ENCODE results near the gene PLEKHB1. TPM values are rescaled to one million over a fixed set of nuclear protein-coding genes. Genes with fewer than 3 reads are reported as not detected.
"Not testable (repeated sequence)": the region's sequence is repeated elsewhere in the genome, so short reads cannot be mapped to it uniquely, and the experiment has no call there.

PLEKHB1 gene
- total RNA-seq, 4 donors from 2014 or later: 7.2 to 23.5 (median 9.6) TPM

- intact Hi-C loops (cut with DNase I; ENCODE audit: low total_unique reads) (no loop called here), in situ Hi-C loops (cut with MboI; ENCODE audit: low pct_ligation_motif_present in 1 of 4, low pct_unique_long_range_greater_than_20kb in 1 of 4, low sequenced_read_pairs in 3 of 4) (no loop called here)
- no peak for TF ChIP-seq POLR2A (IDR thresholded peaks at IDR 0.05)
- no peak for TF ChIP-seq POLR2AphosphoS5 (IDR thresholded peaks at IDR 0.05)
- no peak for TF ChIP-seq EP300 (IDR thresholded peaks at IDR 0.05; ENCODE audit: low read depth)
- TF ChIP-seq, protein P1, sequence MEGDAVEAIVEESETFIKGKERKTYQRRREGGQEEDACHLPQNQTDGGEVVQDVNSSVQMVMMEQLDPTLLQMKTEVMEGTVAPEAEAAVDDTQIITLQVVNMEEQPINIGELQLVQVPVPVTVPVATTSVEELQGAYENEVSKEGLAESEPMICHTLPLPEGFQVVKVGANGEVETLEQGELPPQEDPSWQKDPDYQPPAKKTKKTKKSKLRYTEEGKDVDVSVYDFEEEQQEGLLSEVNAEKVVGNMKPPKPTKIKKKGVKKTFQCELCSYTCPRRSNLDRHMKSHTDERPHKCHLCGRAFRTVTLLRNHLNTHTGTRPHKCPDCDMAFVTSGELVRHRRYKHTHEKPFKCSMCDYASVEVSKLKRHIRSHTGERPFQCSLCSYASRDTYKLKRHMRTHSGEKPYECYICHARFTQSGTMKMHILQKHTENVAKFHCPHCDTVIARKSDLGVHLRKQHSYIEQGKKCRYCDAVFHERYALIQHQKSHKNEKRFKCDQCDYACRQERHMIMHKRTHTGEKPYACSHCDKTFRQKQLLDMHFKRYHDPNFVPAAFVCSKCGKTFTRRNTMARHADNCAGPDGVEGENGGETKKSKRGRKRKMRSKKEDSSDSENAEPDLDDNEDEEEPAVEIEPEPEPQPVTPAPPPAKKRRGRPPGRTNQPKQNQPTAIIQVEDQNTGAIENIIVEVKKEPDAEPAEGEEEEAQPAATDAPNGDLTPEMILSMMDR (IDR thresholded peaks at IDR 0.05): no peak
- no peaks in the 10 kb centered on the region for H3K9me3 ChIP-seq
- no peaks in the 10 kb centered on the region for H3K27me3 ChIP-seq
- H3K4me3 ChIP-seq: no peak overlapping the region
- no peaks in the 10 kb centered on the region for H3K4me1 ChIP-seq
- 90% methylated on average over 6 of the region's 6 CpGs; no CpG with 5 or more reads in 1 of the 2 donors for WGBS, 2 donors (ENCODE audit: low coverage in 1 of 2)
- DNase-seq: no peak
- no peaks in the 10 kb centered on the region for H3K36me3 ChIP-seq
- no peak overlapping the region for H3K27ac ChIP-seq
Measured at GRCh38 chr11:73671701-73672100, 25.3 kb downstream of the PLEKHB1 start.

DNA sequence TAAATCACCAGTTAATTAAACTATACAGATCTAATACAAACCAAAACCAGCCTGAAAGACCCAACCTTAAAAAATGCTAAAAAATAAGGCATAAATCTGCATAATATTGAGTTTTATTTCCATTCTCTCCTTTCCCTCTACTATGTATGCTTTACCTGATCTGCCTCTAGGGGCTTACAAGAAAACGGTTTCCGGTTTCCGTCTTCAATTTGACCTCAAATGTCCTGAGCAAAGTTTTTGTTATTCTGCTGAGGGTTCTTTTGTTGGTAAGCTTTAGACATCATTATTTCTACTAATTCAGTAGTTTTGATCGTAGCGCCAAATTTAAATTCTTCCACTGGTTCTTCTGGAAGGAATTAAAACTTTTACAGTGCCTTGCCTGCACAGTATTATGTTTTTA lies 30.2 kb downstream of the PLEKHB1 start:
- peaks cover 0 to 17% (median 7%) of the 10 kb centered on the region in 4 donors for H3K36me3 ChIP-seq
- 92 to 100% methylated on average over 5 of the region's 5 CpGs for WGBS, 2 donors (ENCODE audit: low coverage in 1 of 2)
- intact Hi-C loops (cut with DNase I; ENCODE audit: low total_unique reads): not testable (repeated sequence)

GRCh38 chr11:73680687-73681086 lies 34.3 kb downstream of the PLEKHB1 start:
- Histone ChIP-seq H3K9me3 (no peaks in the 10 kb centered on the region), H3K27ac (no peak overlapping the region), H3K36me3 (peaks cover 0 to 17% (median 8%) of the 10 kb centered on the region in 4 donors), H3K4me1 (no peaks in the 10 kb centered on the region), H3K4me3 (no peak overlapping the region), H3K27me3 (no peaks in the 10 kb centered on the region)
- WGBS, 2 donors (ENCODE audit: low coverage in 1 of 2): 64% methylated on average over 2 of the region's 2 CpGs; no CpG with 5 or more reads in 1 of the 2 donors
- in situ Hi-C loops (cut with MboI; ENCODE audit: low pct_ligation_motif_present in 1 of 4, low pct_unique_long_range_greater_than_20kb in 1 of 4, low sequenced_read_pairs in 3 of 4) (no loop called here), intact Hi-C loops (cut with DNase I; ENCODE audit: low total_unique reads) (no loop called here)
- no peak for DNase-seq
- TF ChIP-seq, protein P1 (IDR thresholded peaks at IDR 0.05): no peak
- TF ChIP-seq POLR2AphosphoS5 (IDR thresholded peaks at IDR 0.05): no peak
- no peak for TF ChIP-seq EP300 (IDR thresholded peaks at IDR 0.05; ENCODE audit: low read depth)
- TF ChIP-seq POLR2A (IDR thresholded peaks at IDR 0.05): no peak

More for the DNA sequence above, 30.2 kb downstream of the PLEKHB1 start:
- H3K4me3 ChIP-seq; H3K27ac ChIP-seq; H3K27me3 ChIP-seq; H3K9me3 ChIP-seq; in situ Hi-C loops (cut with MboI; ENCODE audit: low pct_ligation_motif_present in 1 of 4, low pct_unique_long_range_greater_than_20kb in 1 of 4, low sequenced_read_pairs in 3 of 4); H3K4me1 ChIP-seq; DNase-seq: not testable (repeated sequence)

DNA sequence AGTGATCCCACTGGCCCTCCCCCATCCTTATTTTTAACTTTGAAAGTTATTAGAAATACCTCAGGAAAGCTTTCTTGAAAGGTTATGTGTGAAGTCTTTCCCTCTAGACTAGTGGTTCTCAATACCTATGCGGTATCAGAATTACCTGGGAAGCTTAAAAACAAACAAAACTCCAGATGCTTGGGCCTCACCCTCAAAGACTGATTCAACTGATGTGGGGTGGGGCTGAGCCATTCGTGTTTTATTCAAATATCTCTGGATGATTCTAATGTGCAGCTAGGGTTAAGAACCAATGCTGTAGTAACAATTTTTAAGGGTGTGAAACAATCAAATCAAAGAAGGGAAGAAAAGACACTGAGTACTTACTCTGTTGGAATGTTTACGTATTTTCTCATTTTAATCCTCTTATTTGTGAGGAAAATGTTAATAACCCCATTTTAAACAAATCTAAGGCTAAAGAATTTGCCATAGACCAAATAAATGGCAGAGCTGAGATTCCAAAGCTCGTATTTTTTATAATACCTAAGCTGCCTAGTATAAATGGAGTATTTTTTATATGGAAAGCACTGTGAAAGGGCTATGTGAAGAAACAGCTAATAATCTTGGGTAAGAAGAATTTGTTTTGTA lies 47.6 kb downstream of the PLEKHB1 start:
- no peak for TF ChIP-seq EP300 (IDR thresholded peaks at IDR 0.05; ENCODE audit: low read depth)
- no peak for TF ChIP-seq POLR2AphosphoS5 (IDR thresholded peaks at IDR 0.05)
- no peak for TF ChIP-seq POLR2A (IDR thresholded peaks at IDR 0.05)
- TF ChIP-seq, protein P1 (IDR thresholded peaks at IDR 0.05): no peak
- in situ Hi-C loops (cut with MboI; ENCODE audit: low pct_ligation_motif_present in 1 of 4, low pct_unique_long_range_greater_than_20kb in 1 of 4, low sequenced_read_pairs in 3 of 4): no loop called here
- H3K4me1 ChIP-seq: no peaks in the 10 kb centered on the region
- WGBS, 2 donors (ENCODE audit: low coverage in 1 of 2): 75 to 80% methylated on average over 3 to 4 of the region's 4 CpGs
- DNase-seq: no peak
- no peaks in the 10 kb centered on the region for H3K27me3 ChIP-seq
- H3K4me3 ChIP-seq: no peak overlapping the region
- peaks cover 0 to 5% (median 0%) of the 10 kb centered on the region in 4 donors for H3K36me3 ChIP-seq
- no peaks in the 10 kb centered on the region for H3K9me3 ChIP-seq
- H3K27ac ChIP-seq: no peak overlapping the region
- intact Hi-C loops (cut with DNase I; ENCODE audit: low total_unique reads): no loop called here

DNA sequence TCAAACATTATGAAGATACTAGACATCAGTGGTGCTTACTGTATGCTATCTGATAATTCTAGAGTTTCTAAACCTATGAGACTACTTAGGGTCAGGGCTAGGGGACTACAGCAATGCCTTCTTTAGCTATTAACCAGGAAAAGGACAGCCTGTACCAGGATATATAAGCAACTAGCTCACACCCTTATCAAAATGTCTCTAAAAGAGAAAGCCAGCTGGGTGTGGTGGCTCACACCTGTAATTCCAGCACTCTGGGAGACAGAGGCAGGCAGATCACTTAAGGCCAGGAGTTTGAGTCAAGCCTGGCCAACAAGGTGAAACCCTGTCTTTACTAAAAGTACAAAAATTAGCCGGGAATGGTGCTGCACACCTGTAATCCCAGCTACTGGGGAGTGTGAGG lies 58.7 kb downstream of the PLEKHB1 start:
- intact Hi-C loops (cut with DNase I; ENCODE audit: low total_unique reads): no loop called here
- no peaks in the 10 kb centered on the region for H3K9me3 ChIP-seq
- TF ChIP-seq EP300 (IDR thresholded peaks at IDR 0.05; ENCODE audit: low read depth) (no peak), POLR2A (IDR thresholded peaks at IDR 0.05) (no peak), POLR2AphosphoS5 (IDR thresholded peaks at IDR 0.05) (no peak)
- TF ChIP-seq, protein P1 (IDR thresholded peaks at IDR 0.05): no peak
- DNase-seq: peak; percentile 36
- 75 to 91% methylated on average over 1 of the region's 1 CpG for WGBS, 2 donors (ENCODE audit: low coverage in 1 of 2)
- no peak overlapping the region for H3K4me3 ChIP-seq
- peaks cover 0 to 34% (median 7%) of the 10 kb centered on the region in 4 donors for H3K36me3 ChIP-seq
- no peaks in the 10 kb centered on the region for H3K27me3 ChIP-seq
- in situ Hi-C loops (cut with MboI; ENCODE audit: low pct_ligation_motif_present in 1 of 4, low pct_unique_long_range_greater_than_20kb in 1 of 4, low sequenced_read_pairs in 3 of 4): no loop called here
- H3K27ac ChIP-seq: peak overlapping the region; percentile 40 to 67 (median 58)
- H3K4me1 ChIP-seq: peaks cover 0 to 12% (median 6%) of the 10 kb centered on the region in 4 donors

All from transverse colon (tissue), 4 donors.